Muscle of back (tissue), 11 donors: Measurements from ENCODE around the gene SCCPDH. TPM values are rescaled to one million over a fixed set of nuclear protein-coding genes. Genes with fewer than 3 reads are reported as not detected.
"Not testable (repeated sequence)": the region's sequence is repeated elsewhere in the genome, so short reads cannot be mapped to it uniquely, and the experiment has no call there.

Experiments used
- DNase-seq, 3 donors: peaks; one replicate each; pipeline versions ENCODE4 v3.0.0 to v3.0.0-alpha.2; 2013
- polyA plus RNA-seq, 10 donors: library from polyadenylated mRNA; unstranded; fragments of 120-200 nt; gene quantifications; one replicate each; pipeline ENCODE4 v1.2.1, GENCODE V29; 2013; ENCODE audit not compliant: insufficient read length in 10 of 10

SCCPDH gene
- polyA plus RNA-seq, 10 donors, result 33.0 to 40.2 (median 35.3) TPM

GRCh38 chr1:246798606-246799496, 74.6 kb downstream of the SCCPDH start:
- DNase-seq, result no peak

- no peak for DNase-seq
Measured at GRCh38 chr1:246800356-246800755, 76.1 kb downstream of the SCCPDH start.

- no peak for DNase-seq
Measured at GRCh38 chr1:246800756-246801155, 76.5 kb downstream of the SCCPDH start.

GRCh38 chr1:246801241-246802020, 77.2 kb downstream of the SCCPDH start:
- DNase-seq, result no peak

- no peak for DNase-seq
Measured at GRCh38 chr1:246803373-246803772, 79.2 kb downstream of the SCCPDH start.

GRCh38 chr1:246803883-246804282, 79.7 kb downstream of the SCCPDH start:
- no peak for DNase-seq

GRCh38 chr1:246805135-246805716, 81.0 kb downstream of the SCCPDH start:
- no peak for DNase-seq

GRCh38 chr1:246809473-246809872, 85.3 kb downstream of the SCCPDH start:
- no peak for DNase-seq

GRCh38 chr1:246811985-246812384, 87.8 kb downstream of the SCCPDH start:
- no peak for DNase-seq

- DNase-seq, result not testable (repeated sequence)
Measured at GRCh38 chr1:246813325-246813724, 89.1 kb downstream of the SCCPDH start.

GRCh38 chr1:246814890-246815289, 90.7 kb downstream of the SCCPDH start:
- DNase-seq, result no peak

GRCh38 chr1:246815693-246816270, 91.6 kb downstream of the SCCPDH start:
- no peak for DNase-seq

Other genes starting within 250 kb of the SCCPDH start
- gene SMYD3, start 217.1 kb upstream of the SCCPDH start, polyA plus RNA-seq, result 10 to 100 TPM in 5 of 10 donors, 1 to 10 TPM in 5; 7.0 to 11.3 (median 9.9) TPM
- gene TFB2M, start 158.1 kb upstream of the SCCPDH start, polyA plus RNA-seq, result 10 to 100 TPM; 11.5 to 14.1 (median 12.4) TPM
- 10 to 100 TPM in 9 of 10 donors, 1 to 10 TPM in 1; 9.8 to 15.3 (median 12.5) TPM for gene CNST, start 158.0 kb upstream of the SCCPDH start, polyA plus RNA-seq
- 10 to 100 TPM; 23.2 to 36.4 (median 29.6) TPM for gene AHCTF1, start 207.5 kb downstream of the SCCPDH start, polyA plus RNA-seq